SH-SY5Y (cell line): ENCODE data around the gene FGF13.

Experiments
- GATA2 ChIP-seq: IDR thresholded peaks from 2 replicates; pipeline ENCODE4 v1.6.1; 2011; ENCODE audit warnings: mild to moderate bottlenecking, low read depth, low read length
- GATA3 ChIP-seq: IDR thresholded peaks from 2 replicates; pipeline ENCODE4 v1.6.1; 2011; ENCODE audit warnings: low read depth, mild to moderate bottlenecking, low read length, moderate library complexity

- TF ChIP-seq GATA2 (no peak), GATA3 (no peak)
Measured at GRCh38 chrX:138690591-138690990, 20.9 kb downstream of the FGF13 start.
